HEK293T (cell line): Measurements from ENCODE around the gene TXN2.

Source experiments
- CTCF ChIA-PET: fragments of 350-600 bp; formaldehyde crosslinking; extraction: SDS; loops from one replicate; lab custom pipeline; 2021; ENCODE audit warnings: antibody characterized with exemption, inconsistent platforms; lab: Yijun Ruan, JAX
- POLR2A ChIA-PET: fragments of 350-600 bp; formaldehyde crosslinking; extraction: SDS; loops from one replicate; lab custom pipeline; 2020; ENCODE audit warnings: antibody characterized with exemption, inconsistent platforms; lab: Yijun Ruan, JAX
- DNase-seq: peaks from one replicate; pipeline ENCODE4 v3.0.0; 2012; ENCODE audit warnings: mixed read lengths; ENCODE audit errors: extremely low spot score
- ARNT ChIP-seq: fragments of 450-650 bp; IDR thresholded peaks from 2 replicates; pipeline ENCODE4 v1.6.1; 2017; ENCODE audit warnings: mild to moderate bottlenecking
- BHLHE40 ChIP-seq: fragments of 450-650 bp; IDR thresholded peaks from 2 replicates; pipeline ENCODE4 v1.6.1; 2016; ENCODE audit warnings: mild to moderate bottlenecking, moderate library complexity, borderline replicate concordance
- CTBP1 ChIP-seq: fragments of 450-650 bp; IDR thresholded peaks from 2 replicates; pipeline ENCODE4 v1.6.1; 2016; ENCODE audit warnings: borderline replicate concordance
- ELF4 ChIP-seq: fragments of 450-650 bp; IDR thresholded peaks from 2 replicates; pipeline ENCODE4 v1.6.1; 2017; ENCODE audit warnings: antibody characterized with exemption
- FOXA1 ChIP-seq: fragments of 450-650 bp; IDR thresholded peaks from 2 replicates; pipeline ENCODE4 v1.6.1; 2016; ENCODE audit warnings: mild to moderate bottlenecking
- FOXK2 ChIP-seq: fragments of 450-650 bp; IDR thresholded peaks from 2 replicates; pipeline ENCODE4 v1.6.1; 2016; ENCODE audit warnings: mild to moderate bottlenecking
- FOXM1 ChIP-seq: fragments of 450-650 bp; IDR thresholded peaks from 2 replicates; pipeline ENCODE4 v1.6.1; 2017; ENCODE audit warnings: mild to moderate bottlenecking, borderline replicate concordance
- HDGF ChIP-seq: fragments of 450-650 bp; IDR thresholded peaks from 2 replicates; pipeline ENCODE4 v1.6.1; 2017; ENCODE audit warnings: antibody characterized with exemption, borderline replicate concordance
- L3MBTL2 ChIP-seq: fragments of 450-650 bp; conservative IDR thresholded peaks from 2 replicates; pipeline ENCODE4 v1.6.1; 2016; ENCODE audit warnings: mild to moderate bottlenecking
- LEF1 ChIP-seq: fragments of 450-650 bp; IDR thresholded peaks from 2 replicates; pipeline ENCODE4 v1.6.1; 2017; ENCODE audit warnings: mild to moderate bottlenecking, borderline replicate concordance
- NFRKB ChIP-seq: fragments of 450-650 bp; IDR thresholded peaks from 2 replicates; pipeline ENCODE4 v1.6.1; 2016; ENCODE audit warnings: mild to moderate bottlenecking, moderate library complexity
- SP1 ChIP-seq: fragments of 450-650 bp; IDR thresholded peaks from 2 replicates; pipeline ENCODE4 v1.6.1; 2017
- SUZ12 ChIP-seq: fragments of 450-650 bp; IDR thresholded peaks from 2 replicates; pipeline ENCODE4 v1.6.1; 2016; ENCODE audit warnings: mild to moderate bottlenecking
- TARDBP ChIP-seq: fragments of 450-650 bp; IDR thresholded peaks from 2 replicates; pipeline ENCODE4 v1.6.1; 2016
- ZNF384 ChIP-seq: fragments of 450-650 bp; IDR thresholded peaks from 2 replicates; pipeline ENCODE4 v1.6.1; 2016
- TF ChIP-seq, protein P1 (sequence below): fragments of 450-650 bp; IDR thresholded peaks from 2 replicates; pipeline ENCODE4 v1.6.1; 2016

TXN2 gene

DNA sequence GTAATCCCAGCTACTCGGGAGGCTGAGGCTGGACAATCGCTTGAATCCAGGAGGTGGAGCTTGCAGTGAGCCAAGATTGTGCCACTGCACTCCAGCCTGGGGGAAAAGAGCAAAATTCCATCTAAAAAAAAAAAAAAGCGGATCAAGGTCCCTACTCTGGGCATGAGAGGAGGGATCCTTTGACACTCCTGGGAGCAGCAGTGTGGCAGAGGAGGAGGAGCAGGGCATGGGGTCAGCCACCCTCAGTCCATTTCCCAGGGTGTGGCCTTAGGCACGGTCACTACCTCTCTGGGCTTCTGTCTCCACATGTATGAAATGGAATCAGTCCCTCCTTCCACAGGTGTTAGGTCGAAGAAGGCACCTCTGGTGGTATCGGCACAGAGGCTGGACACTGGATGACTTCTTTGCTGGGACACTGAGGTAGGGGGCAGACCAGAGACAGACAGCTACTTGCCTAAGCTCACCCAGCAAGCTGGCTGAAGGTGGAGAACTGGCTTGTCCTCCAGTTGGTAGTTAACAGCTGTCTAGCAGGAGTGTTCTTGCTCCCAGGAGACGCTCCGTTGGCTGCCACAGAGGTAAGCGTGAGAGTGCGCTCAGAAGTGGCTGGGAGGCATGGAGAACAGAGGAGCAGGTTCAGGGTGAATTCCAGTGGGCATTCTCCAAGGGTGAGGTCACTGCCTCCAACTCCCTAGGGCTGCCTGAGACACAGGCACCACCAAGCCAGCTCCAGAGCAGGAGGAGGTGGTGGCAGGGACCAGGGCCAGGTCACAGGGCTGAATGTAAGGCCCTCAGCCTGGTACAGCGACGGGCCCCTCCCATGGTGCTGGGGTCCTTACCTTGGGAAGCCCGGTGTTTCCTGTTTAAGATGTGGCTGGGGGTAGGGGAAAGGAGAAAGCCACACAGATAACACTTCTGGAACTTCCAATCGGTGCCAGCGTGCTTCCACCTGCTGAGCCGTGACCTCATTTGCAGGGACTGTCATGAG lies 19.5 kb downstream of the TXN2 start:
- no peak for TF ChIP-seq FOXA1
- TF ChIP-seq BHLHE40: no peak
- no peak for TF ChIP-seq FOXM1
- TF ChIP-seq ZNF384: no peak
- POLR2A ChIA-PET: interaction anchor here (1.1 to 3.3 kb wide), 3 partner anchors 9 to 134 kb away, joined by 3 to 9 read pairs (median 3); partner anchors contain the start of gene TXN2
- no peak for DNase-seq
- CTCF ChIA-PET: no interaction called here

DNA sequence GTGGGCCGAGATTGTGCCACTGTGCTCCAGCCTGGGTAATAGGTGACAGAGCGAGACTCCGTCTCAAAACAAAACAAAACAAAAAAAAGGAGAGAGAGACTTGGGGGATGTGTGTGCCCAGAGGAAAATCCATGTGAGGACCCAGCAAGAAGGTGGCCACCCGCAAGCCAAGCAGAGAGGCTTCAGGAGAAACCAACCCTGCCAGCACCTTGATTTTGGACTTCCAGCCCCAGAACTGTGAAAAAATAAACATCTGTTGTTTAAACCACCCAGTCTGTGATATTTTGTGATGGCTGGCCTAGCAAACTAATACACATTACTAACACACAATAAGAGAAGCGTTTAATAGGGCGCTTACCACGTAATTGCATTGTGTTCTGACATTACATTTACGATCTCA lies 21.2 kb downstream of the TXN2 start:
- ChIA-PET POLR2A (interaction anchor here (1.4 kb wide), 1 partner anchor 21 kb away, joined by 8 read pairs; the partner anchor contains the start of gene TXN2), CTCF (interaction anchor here (1.4 kb wide), 1 partner anchor 10 kb away, joined by 6 read pairs; no protein-coding TSS in a partner anchor)
- DNase-seq: no peak
- TF ChIP-seq LEF1 (no peak), ZNF384 (no peak), FOXM1 (no peak), ELF4 (no peak), L3MBTL2 (no peak), NFRKB (no peak), BHLHE40 (no peak), TARDBP (no peak), SP1 (no peak), FOXA1 (no peak), ARNT (no peak), CTBP1 (no peak), HDGF (no peak), FOXK2 (no peak), SUZ12 (no peak)
- TF ChIP-seq, protein P1, sequence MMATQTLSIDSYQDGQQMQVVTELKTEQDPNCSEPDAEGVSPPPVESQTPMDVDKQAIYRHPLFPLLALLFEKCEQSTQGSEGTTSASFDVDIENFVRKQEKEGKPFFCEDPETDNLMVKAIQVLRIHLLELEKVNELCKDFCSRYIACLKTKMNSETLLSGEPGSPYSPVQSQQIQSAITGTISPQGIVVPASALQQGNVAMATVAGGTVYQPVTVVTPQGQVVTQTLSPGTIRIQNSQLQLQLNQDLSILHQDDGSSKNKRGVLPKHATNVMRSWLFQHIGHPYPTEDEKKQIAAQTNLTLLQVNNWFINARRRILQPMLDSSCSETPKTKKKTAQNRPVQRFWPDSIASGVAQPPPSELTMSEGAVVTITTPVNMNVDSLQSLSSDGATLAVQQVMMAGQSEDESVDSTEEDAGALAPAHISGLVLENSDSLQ: no peak

DNA sequence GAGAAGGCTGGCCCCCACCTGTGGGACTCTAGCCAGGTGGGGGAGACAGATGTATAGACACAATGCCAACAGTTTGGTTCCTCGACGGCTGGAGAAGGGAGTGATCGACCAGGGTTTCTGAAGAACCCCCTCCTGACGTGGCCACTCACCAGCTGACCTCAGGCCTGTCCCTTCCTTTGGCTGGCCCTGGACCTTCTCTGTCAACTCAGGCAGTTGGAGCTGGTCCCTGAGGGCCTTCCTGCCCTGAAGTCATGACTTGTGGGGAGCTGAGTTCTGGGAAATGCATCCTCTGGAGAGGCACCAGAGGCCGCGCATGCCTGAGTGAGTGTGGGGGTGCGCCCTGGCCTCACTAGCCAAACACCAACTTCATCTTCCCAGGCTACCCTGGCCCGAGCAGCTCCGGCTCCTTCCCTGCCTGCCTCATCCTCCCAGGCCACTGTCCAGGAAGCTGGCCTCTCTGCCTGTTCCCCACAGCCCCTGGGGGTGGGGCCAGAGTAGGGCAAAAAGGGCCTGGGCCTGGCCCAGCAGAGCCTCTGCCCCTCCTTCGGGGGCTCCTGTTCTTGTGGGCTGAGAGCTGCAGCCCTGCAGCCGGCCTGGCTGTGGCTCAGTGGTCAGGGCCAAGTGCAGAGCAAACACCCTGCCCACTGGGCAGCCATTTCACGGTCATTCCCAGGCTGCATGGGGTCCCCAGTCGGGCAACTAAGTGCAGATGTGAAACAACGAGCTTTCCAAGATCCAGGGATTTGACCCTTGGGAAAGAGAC lies 23.6 kb downstream of the TXN2 start:
- ChIA-PET POLR2A (interaction anchor here (0.9 to 1.6 kb wide), 5 partner anchors 10 to 126 kb away, joined by 3 to 5 read pairs (median 5); partner anchors contain the start of genes MYH9 and TXN2), CTCF (interaction anchor here (0.5 kb wide), 1 partner anchor 28 kb away, joined by 9 read pairs; no protein-coding TSS in a partner anchor)
- TF ChIP-seq FOXM1 (no peak), ELF4 (no peak), TARDBP (no peak), SP1 (no peak), LEF1 (no peak), L3MBTL2 (no peak), SUZ12 (no peak), ZNF384 (no peak), HDGF (no peak), CTBP1 (no peak), FOXK2 (no peak), NFRKB (no peak), ARNT (no peak), FOXA1 (no peak), BHLHE40 (no peak)
- TF ChIP-seq, protein P1: no peak
- DNase-seq: no peak

DNA sequence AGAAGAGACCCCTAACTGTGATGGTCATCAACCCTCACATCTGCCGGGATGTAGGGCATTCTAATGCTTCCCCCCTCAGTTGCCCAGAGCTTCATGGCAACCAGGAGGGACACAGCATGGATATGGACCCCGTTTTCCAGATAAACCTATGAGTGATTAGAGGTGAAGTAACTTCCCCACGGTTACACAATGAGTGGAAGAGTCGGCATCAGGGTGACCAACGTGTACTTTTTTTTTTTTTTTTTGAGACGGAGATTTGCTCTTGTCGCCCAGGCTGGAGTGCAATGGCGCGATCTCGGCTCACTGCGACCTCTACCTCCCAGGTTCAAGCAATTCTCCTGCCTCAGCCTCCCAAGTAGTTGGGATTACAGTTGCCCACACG lies 25.0 kb downstream of the TXN2 start:
- ChIA-PET POLR2A (interaction anchor here (0.7 to 1.6 kb wide), 2 partner anchors 24 to 68 kb away, joined by 3 to 6 read pairs; partner anchors contain the start of gene MYH9), CTCF (no interaction called here)
- no peak for DNase-seq
- no peak for TF ChIP-seq FOXA1
- TF ChIP-seq CTBP1: no peak
- TF ChIP-seq ARNT: no peak
- no peak for TF ChIP-seq TARDBP
- no peak for TF ChIP-seq L3MBTL2
- no peak for TF ChIP-seq LEF1
- TF ChIP-seq FOXM1: no peak

DNA sequence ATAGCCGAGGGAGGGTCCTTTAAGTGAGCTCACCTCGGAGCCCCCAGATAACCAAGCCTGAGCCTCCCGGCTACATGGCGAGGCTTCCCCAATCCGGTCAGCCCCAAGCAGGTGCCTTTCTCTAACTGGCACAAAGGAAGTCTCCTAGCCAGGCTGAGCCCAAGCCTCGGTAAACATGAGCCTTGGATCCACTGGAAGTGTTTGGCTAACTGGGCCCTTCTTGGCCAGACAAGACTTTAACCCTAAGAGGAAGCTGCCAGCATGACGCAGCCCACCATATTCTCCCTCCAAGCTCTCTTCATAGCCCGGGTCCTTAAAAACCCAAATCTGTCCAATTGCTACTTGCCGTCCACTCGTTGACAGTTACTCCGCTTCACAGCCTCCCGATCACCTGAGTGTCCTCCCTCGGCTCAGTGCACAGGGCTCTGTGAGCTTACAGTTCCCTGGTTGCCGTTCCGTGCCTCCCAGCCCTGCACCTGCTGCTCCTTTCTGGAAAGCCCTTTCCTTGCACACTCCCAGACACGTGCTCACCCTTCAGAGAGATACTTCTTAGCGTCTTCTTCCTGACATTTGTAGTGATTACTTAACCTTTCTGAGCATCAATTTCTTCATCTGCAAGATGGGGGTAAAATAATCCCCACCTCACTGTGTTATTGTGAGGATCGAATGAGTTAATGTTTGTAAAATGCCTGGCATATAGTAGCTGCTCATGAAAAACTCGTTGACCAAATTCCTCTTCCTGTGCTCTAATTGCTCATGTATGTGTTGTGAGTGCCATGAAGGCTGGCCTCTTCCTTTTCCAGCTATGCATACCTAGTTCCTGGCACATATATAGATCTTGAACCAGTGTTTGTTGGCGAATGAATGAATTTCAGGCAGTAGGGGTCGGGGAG lies 25.6 kb downstream of the TXN2 start:
- POLR2A ChIA-PET: interaction anchor here (0.7 to 1.6 kb wide), 5 partner anchors 13 to 68 kb away, joined by 3 to 6 read pairs (median 4); partner anchors contain the start of genes MYH9 and TXN2
- no peak for TF ChIP-seq HDGF
- no peak for TF ChIP-seq FOXK2
- TF ChIP-seq FOXA1: no peak
- no peak for TF ChIP-seq ZNF384
- TF ChIP-seq TARDBP: no peak
- TF ChIP-seq FOXM1: no peak
- TF ChIP-seq ELF4: no peak
- no peak for TF ChIP-seq NFRKB
- CTCF ChIA-PET: no interaction called here
- no peak for DNase-seq
